GM19324 (cell line): ENCODE measurements around the gene TREX2.

ENCODE experiments used
- ATAC-seq: cut with Tn5 transposase; IDR thresholded peaks from one replicate; pipeline ENCODE4 v1.9.1; 2021; ENCODE audit warnings: mild to moderate bottlenecking, moderate library complexity; ENCODE audit not compliant: unreplicated experiment, low FRiP score

Gene TREX2

DNA sequence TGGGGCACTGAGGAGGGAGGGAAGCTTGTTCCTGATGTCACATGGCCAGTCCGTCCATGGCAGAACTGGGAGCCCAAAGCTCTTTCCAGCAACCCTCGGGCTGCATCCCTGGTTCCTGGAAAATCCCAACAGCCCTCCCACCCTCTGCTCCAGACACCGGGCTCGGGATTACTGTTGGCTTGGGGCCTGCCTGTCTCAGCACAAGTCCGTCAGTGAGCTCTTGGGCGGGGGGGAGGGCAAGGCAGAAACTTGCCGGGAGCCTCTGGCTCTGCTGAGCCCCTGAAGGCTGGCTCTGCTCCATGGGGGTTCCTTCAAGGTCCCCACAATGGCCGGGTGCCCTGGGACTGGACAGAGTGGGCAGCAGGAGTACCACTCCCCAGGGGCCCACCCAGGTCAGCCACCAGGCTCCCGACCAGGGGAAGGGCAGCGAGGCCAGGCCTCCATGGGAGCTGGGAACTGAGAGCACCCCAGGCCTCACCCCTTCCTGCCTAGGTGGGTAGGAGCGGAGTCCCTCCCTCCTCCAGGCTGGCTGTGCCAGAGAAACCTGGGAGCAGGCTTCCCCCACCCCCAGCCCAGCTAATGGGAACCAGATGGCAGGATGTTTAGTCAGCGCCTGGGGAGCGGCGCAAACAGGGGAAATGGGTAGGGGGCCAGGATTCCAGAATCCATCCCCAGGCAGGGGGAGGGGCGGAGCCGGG lies 31.0 kb upstream of the TREX2 start:
- no peak for ATAC-seq

GRCh38 chrX:153475751-153476281 lies 30.0 kb upstream of the TREX2 start:
- ATAC-seq = no peak

- no peak for ATAC-seq
Observed at GRCh38 chrX:153475271-153475670, 29.4 kb upstream of the TREX2 start.

DNA sequence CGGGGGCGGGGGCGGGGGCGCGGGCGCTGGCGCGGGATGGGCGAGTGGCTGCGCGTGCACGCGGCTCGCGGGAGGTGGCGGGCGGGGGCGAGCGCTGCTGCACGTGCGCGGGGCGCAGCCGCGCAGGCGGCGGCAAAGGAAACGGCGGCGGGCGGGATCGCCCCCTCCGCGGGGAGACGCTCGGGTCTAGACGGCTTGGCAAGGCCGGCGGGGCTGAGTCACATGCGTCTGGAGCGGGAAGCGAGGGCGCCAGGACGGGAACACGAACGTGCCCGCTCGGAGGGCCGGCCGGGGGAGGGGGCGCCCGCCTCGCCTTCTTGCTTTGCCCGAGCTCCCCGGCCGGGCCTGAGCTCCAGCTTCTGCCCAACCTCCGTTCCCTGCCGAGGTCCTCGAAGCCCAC lies 28.9 kb upstream of the TREX2 start:
- ATAC-seq = no peak

- ATAC-seq = no peak
Observed at GRCh38 chrX:153474266-153474665, 28.4 kb upstream of the TREX2 start.

- no peak for ATAC-seq
Observed at GRCh38 chrX:153473126-153473525, 27.3 kb upstream of the TREX2 start.

DNA sequence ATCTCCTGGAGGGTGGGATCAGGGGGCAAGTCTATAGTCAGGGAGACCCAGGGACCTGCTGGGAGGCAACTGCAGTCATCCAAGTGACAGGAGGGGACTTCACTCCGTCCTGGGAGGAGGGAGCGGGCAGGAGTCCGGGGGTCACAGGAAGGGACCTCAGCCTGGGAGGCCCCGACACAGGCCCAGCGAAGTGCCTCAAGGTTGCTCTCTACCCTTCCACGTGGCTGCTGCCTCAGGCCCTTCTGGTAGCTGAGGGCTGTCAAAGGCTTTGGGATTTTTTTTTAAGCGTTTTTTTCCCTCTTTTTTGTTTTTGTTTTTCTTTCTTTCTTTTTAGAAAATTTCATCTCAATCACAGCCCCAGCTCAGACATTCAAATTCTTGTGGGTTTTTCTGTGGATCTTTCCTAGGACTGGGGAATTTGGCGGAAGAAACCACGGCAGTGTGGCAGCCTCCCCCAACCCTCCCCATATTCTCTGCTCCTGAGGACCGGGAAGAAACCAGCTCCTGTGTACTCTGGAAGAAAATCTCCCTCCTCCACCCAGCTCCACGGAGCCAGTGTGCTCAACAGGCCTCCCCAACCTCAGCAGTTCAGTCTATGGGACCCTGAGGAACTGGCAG lies 25.9 kb upstream of the TREX2 start:
- ATAC-seq = no peak

DNA sequence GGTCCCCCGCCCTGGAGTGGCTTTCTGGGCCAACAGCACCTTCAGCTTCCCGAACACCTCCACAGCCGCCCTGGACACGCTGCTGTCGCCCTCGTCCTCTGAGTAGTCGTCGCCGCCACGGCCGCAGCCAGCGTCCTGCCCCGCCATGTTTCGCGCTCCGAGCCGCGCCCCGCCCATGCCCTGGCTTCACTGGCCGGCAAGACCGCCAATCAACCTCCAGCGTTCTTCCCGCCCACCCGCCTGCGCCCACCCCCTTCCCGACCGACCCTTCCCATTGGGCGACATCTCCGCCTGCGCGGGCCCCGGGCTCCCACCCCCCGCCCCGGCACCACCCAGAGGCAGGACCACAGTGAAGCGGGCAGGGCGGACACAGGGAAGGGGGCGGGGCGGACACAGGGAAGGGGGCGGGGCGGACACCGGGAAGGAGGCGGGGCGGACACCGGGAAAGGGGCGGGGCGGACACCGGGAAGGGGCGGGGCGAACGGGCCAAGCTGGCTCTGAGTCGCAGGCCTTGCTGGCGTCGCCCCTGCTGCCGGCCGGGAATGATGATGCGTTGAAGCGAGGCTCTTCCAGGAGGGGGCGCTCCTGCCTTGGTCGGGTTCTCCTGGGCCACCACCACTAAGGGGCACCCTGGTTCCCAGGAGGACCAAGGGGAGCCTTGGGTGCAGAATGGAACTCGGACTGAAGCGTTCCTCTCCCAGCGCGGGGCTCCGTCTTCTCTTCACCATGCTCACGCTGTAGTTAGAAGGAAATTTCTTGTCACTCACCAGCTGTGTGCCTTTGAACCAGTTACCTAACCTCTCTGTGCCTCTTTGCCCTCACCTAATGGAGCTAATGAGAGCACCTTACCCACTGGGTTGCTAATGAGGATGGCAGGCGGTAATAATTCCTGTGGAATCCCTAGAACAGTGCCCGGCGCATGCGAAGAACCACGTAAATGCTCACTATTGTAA lies 24.8 kb upstream of the TREX2 start, which contains the start of gene HAUS7:
Gene HAUS7 (minus strand): TSS at position 166 of the 953 bp plus-strand sequence. CDS start 19 bp downstream, at position 147.
- peak; percentile 80 for ATAC-seq

DNA sequence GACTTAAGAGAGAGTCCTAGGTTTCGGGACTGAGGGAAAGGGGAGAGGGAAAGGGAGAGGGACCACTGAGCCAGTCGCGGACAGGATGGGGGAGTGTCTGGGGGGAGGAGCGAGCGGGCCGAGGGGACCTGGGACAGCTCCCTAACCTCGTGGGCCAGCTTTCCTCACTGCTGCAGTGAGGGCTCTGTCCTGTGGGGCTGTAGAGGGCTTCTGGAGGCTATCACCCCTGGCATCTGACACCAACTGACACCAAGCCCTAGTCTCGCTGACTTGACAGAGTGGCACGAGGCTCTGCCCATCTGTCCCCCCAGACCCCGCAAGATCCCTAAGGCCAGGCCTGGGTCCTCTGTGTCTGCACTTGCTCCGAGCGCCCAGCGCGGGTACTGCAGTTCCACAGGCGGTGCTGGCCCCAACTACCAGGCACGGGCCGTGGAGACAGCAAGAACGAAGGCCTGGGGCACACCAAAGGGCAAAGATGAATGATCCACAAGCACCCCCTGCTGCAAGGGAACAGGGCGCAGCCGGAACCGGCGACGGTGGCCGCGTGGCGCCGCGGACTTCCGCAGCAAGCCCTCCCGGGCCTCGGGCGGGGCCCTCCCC lies 24.1 kb upstream of the TREX2 start:
- peak; percentile 42 for ATAC-seq

- no peak for ATAC-seq
Observed at GRCh38 chrX:153468008-153468580, 22.2 kb upstream of the TREX2 start.

GRCh38 chrX:153465691-153466380 lies 20.0 kb upstream of the TREX2 start:
- no peak for ATAC-seq

- ATAC-seq = no peak
Observed at GRCh38 chrX:153464116-153464515, 18.3 kb upstream of the TREX2 start.

GRCh38 chrX:153463556-153463955 lies 17.7 kb upstream of the TREX2 start:
- ATAC-seq = no peak

DNA sequence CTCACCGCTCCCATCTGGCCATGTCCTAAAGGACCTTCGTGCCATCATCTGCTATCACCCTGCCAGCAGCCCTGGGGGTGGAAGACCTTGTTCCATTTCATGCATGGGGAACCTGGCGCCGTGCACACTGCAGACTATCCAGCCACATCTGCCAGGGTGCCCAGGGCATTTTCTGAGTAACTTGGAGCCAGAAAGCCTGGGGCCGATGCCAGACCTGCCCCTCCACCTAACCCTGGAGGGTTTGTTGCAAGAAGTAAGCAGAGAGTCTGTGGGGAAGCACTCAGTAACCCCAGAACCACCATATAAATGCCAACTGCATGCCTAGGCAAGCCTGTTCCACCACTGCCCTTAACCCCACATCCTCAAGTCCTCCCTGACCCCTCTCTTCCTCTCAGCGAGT lies 17.2 kb upstream of the TREX2 start:
- ATAC-seq = no peak

GRCh38 chrX:153462291-153462690 lies 16.4 kb upstream of the TREX2 start:
- ATAC-seq = no peak

DNA sequence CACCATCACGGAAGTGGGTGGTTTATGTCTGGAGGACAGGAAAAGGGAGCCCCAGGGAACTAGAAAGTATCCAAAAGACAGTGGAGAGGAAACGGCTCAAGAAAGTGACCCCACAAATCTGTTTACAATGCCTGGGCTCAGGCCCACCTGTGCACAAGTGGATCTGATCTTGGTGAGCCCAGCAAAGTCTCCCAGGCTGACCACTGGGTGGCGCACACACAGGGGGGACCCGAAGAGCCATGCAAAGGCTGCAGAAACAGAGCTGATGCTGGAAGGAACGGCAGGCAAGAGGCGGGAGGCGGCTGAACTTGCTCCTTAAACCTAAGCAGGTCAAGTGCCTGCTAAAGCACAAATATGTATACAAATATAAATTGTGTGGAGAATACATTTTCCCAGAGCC lies 15.0 kb upstream of the TREX2 start:
- ATAC-seq = no peak

- ATAC-seq = no peak
Observed at GRCh38 chrX:153459986-153460385, 14.1 kb upstream of the TREX2 start.

DNA sequence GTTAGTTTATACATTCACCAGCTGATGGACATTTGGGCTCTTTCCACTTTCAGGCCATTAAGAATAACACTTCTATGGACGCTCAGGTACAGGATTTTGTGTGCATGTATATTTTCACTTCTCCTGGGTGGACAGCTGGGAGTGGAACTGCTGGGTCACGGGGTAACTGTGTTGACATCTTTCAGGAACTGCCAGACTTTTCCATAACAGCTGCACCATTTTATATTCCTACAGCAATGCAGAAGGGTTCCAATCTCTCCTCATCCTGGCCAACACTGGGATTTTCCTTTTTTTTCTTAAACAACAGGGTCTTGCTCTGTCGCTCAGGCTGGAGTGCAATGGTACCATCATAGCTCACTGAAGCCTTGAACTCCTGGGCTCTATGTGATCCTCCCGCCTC lies 12.6 kb upstream of the TREX2 start:
- no peak for ATAC-seq

- no peak for ATAC-seq
Observed at GRCh38 chrX:153457827-153458466, 12.1 kb upstream of the TREX2 start.
